GM21390 (cell line): Measurements from ENCODE around the gene BCAS4.
A peak's percentile ranks its signal among the peaks of the same experiment; 100 is the strongest.

Source experiments
- ATAC-seq: cut with Tn5 transposase; IDR thresholded peaks from one replicate; pipeline ENCODE4 v1.9.1; 2021; ENCODE audit not compliant: unreplicated experiment

BCAS4 gene

DNA sequence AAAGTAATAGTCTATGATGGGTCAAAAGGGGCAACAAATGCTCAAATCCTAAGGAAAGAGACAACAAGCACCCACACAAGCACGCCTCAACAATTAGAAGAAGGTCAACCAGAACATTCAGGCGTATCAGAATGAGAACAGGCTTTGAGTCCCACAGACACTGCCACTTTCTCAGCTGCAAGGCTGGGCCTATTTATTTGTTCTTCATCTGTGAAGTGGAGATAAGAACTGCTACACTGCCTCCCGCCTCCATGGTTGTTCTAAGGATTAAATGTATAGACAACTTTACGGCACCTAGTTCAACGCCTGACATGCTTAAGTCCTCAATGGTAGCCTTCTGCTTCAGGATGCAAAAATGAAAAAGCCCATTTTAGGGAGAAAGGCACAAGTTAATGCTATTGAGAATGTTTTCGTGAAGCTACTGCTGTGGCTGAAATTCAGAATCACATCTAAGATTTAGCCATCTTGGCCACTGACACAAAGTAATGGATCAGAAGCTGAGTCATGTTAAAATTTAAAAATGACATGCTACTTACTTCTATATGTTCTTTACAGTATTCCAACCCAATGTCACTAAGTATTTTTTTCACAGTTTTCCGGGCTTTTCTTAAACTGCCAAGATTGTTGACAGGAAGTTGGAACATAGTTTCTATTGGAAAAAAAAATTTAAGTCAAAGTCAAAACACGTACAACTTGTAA, 108.6 kb downstream of the BCAS4 start:
- ATAC-seq: no peak

DNA sequence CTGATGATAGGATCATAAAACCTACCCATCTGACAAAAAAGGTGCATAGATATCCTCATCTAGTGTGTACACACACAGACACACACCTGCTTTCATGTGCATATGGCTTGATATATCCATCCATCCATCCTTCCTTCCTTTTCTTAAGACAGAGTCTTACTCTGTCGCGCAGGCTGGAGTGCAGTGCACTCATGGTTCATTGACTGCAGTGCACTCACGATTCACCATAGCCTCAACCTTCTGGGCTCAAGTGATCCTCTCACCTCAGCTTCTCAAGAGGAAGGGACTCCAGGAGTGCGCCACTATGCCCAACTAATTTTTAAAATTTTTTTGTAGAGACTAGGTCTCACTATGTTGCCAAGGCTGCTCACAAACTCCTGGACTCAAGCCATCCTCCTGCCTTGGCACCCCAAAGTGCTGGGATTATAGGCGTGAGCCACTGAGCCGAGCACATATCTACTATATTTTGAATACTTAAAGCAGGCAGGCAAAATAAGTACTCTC, 109.3 kb downstream of the BCAS4 start:
- ATAC-seq: no peak

DNA sequence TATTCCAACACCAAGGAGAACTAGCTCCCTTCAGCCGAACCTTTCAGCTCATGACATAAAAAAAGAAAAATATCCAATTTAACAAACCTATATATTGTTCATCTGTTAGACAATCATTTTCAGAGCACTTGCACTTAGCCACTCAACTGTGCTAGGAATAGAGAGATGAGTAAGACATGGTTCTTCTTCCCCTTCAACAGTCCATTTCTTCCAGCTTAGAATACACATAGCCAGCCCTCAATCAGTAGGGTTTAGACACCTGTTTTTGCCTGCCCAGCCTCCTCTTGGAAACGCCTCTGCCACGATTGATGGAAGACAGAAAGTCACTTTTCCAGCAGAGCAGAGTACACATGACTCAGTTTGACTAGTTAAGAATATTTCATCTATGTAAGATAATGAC, 114.6 kb downstream of the BCAS4 start:
- no peak for ATAC-seq

DNA sequence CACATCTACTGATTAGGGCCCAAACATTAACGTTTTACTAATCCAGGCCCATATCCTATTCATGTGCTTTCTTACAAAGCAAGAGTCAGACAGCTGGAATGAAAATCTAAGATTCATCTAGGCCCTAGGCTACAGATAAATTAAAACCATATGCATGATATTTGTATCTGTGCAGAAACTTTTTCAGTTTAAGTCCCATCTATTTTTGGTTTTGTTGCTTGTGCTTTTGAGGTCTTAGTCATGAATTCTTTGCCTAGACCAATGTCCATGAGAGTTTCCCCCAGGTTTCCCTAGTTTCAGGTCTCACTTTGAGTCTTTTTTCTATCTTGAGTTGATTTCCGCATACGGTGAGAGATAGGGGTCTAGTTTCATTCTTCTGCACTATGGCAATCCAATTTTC, 116.2 kb downstream of the BCAS4 start:
- ATAC-seq: no peak

DNA sequence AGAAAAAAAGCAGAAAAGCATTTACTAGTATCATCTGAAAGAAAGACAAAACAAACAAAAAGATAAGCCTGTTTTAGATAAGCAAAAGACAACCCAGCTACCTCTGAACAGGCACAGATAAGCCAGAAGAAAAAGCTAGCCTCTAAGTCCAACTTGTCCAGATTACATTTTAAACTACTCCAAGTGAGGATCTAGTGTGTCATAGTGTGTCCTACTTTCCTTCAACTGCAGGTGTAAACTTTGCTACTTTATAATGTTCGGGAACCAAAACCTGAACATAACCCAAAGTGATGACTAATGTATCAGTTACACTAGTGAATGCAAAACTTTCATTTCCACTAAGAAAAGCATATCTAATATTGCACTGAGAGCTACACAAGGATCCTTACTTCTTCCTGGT, 116.9 kb downstream of the BCAS4 start:
- peak; percentile 54 for ATAC-seq

DNA sequence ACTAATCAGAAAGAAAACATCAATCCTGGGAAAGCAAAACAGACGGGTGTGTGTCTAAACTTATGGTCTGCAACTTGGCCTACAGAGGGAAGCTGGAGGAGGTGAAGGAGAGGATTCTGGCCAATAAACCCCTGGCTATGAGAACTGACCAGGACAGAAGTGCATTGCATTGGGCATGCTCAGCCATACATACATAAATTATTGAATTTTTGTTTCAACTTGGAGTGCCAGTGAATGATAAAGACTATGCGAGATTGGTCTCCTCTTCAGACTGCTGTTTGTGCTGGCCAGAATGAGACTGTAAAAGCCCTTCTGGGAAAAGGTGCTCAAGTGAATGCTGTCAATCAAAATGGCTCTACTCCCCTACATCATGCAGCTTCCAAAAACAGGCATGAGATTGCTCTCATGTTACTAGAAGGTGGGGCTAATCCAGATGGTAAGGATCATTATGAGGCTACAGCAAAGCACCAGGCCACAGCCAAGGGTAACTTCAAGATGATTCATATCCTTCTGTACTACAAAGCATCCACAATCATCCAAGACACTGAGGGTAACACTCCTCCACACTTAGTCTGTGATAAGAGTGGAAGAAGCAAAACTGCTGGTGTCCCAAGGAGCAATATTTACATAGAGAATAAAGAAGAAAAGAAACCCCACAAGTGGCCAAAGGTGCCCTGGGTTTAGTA, 119.0 kb downstream of the BCAS4 start:
- ATAC-seq: no peak

DNA sequence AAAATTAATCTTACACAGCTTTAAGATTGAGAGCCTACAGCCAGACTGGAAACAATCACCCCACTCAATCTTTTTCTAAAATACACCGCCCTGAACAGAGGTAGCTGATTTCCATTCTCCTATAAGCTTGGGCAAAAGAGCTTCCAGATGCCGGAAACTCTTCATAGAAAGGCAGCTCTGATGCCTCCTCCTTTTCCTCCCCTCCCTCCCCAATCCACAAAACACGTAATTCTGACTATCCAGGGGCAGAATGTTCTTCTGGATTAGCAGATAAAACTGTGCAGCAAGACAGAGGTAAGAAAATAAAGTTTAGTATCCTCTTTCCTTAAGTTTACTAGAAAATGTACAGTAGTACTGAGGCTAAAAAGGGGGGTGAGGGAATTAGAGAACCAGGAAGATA, 120.6 kb downstream of the BCAS4 start:
- ATAC-seq: no peak

DNA sequence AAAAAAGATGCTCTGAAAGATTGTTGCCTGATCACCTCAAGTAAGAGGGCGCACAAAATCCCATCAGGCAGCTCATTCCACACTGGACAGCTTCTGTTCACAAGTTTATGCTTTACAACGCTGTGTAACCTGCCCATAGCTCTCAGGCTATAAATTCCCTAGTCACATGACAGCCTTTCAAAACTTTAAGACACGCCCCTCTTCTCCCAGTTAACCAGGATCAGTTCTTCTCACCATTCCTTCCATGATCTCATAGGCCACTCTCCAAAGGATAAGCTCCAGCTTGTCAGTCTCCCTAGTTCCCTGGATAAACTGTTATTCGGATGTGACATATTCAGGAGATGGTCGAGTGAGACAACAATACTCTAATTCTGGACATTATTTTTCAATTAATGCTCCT, 121.4 kb downstream of the BCAS4 start:
- no peak for ATAC-seq

DNA sequence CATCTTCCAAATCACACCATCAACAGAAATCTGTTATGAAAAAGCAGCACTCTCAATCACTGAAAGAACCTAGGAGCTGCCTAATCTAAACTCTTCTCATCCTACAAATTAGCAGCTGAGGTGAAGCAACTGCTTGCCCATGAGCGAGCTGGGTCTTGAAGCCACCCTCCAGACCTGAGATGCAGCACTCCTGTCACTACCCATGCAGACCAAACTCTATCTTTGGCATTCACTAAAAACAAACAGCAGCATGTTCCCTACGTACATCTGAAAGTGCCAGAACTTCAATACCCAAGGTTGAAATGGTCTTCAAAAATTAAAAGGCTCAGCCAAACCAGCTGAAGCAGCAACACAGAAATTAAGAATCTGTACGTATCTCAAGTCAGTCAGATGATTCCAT, 122.1 kb downstream of the BCAS4 start:
- no peak for ATAC-seq

DNA sequence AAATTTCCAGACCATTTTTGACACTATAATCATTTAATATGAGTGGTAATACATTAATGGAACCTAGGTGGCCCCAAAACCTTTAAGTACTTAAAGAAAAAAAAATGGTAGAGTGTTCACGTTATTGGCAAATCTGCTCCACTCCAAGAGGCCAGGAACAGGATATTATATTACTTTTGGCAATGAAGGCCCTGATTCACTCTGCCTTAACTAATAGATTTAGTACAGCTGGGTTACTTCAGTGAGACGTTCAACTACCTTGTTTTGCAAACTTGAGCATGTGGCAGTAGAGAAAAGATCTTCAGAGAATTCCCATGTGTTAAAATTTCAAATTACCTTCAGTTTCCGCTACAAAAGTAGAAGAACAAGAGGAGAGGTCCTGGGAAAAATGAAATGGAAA, 123.5 kb downstream of the BCAS4 start:
- no peak for ATAC-seq

DNA sequence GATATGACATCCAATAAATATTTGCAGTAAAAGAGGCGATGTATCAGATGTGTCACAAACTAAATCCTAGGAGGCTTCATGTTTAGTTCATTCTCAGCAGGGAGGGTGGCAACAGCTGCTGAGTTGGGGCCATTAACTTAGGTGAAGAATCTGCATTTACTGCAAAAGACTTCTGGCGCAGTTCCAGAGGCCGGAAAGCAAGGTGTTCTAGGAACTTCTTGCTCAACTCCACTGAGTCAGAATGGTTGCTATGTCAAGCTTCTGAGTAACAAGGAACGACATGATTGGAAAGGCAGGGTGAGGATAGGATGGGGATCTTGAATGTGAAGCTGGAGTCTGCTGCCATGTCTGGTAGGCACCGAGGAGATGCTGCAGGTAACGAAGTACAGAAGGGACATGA, 124.7 kb downstream of the BCAS4 start:
- no peak for ATAC-seq

DNA sequence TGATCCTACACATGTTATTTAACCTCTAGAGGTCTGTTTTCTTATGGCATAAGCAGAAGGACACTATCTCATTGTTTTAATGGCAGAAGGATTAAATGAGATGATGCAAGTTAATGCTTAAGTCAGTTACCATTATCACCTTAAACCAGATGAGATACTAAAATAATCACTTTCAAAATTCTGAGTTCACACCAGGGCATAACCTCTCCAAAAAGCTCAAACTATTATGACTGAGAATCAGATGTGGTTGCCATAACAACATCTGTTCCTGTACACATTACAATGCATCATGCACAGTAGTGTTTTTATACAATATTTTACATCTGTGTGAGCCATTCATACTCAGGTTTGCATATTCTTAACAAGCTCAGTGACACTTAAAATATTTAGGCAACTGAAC, 126.1 kb downstream of the BCAS4 start:
- no peak for ATAC-seq

DNA sequence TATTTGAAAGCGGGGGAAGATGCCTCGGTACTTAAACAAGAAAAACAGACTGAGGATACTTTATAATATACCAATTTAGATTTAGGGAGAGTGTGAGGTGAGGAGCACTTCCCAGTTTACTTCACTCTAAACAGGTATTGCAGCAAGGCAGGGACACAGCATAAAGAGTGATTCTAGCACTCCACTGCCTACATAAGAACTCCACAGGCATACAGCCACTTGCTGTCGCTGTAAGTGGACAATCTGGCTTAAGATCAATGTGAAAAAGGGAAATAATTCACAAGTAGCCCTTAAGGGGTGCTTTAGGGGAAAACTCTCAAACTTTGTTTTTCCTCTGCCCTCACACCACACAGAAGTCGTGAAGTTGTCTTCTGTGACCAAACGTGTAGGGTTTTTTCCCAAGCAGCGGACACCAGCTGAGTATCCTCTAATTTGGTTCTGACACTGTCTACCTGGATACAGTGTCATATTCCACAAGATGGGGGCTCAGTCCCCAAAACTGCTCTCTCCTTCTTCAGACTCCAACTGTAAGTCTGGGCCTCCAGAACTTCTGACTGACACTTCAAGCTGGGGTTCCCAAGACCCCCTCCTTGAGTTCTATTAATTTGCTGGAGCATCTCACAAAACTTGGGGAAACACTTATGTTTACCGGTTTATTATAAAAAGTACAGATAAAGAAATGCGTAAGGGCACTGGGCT, 127.1 kb downstream of the BCAS4 start:
- no peak for ATAC-seq

DNA sequence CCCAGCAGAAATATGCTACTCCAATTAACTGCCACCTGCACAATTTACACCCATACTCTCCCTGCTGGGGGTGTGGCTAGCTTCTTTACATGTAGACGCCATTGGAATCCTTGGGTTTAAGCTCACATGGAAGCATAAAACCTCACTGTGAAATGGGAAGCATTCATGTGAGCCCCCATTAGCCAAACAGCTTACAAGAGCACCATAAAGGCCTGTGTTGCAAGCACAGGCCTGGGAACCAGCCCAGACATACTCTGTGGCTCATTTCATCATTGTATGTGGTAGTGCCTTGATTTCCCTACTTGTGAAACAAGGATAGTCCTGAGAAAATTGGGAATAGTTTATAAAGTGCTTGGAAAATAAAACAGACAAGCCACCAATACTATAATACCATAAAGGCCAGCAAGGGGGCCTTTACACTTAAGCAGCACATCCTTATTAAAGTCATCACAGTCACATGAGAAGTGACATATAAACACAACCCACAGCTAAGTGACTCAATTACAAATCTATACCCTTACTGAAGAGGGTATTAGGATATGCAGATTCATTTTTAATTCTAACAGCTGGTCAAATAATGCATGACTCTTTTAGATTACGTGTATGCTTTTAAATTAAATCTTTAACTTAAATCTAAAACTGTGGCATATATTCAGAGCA, 129.5 kb downstream of the BCAS4 start:
- ATAC-seq: no peak

DNA sequence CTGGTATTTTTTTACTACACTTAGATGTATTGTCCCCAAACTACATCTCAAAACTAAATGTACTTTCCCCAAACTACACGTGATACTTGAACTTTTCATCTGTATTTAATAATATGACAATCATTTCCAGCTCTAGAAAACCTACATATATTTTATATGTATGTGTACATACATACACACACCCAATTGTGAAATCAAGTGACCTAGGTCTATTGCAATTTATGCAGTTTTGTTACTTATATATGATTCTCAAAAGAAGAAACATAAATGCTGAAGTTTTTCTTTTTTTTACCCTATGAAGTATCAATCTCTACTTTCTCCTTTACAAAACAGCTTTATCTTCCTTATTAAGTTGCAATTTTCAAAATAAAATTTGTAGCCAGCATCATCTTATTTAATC, 131.7 kb downstream of the BCAS4 start:
- no peak for ATAC-seq
